Uterus (tissue), 4 donors: Measurements from ENCODE around the gene BID. TPM values are rescaled to one million over a fixed set of nuclear protein-coding genes. Genes with fewer than 3 reads are reported as not detected.

Experiments used
- DNase-seq, 2 donors: peaks; one replicate each; pipeline ENCODE4 v3.0.0-alpha.2; 2019 to 2020
- H3K27ac ChIP-seq, 2 donors: fragments of 200-600 bp; sonication (generic); 1 replicate in 1 of 2; 2 replicates in 1 of 2; pipeline ENCODE4 v1.5.1; 2016 to 2018
- H3K27me3 ChIP-seq, 2 donors: fragments of 200-600 bp; sonication (generic); one replicate each; pipeline ENCODE4 v1.5.1; 2018 to 2019; ENCODE audit warnings: control low read depth in 1 of 2
- H3K36me3 ChIP-seq, 2 donors: fragments of 200-600 bp; sonication (generic); one replicate each; pipeline ENCODE4 v1.5.1; 2019; ENCODE audit warnings: control low read depth in 1 of 2
- H3K4me1 ChIP-seq, 2 donors: fragments of 200-600 bp; sonication (generic); one replicate each; pipeline ENCODE4 v1.5.1; 2018 to 2019; ENCODE audit warnings: control low read depth in 1 of 2
- H3K4me3 ChIP-seq, 2 donors: fragments of 200-600 bp; sonication (generic); 1 replicate in 1 of 2; 2 replicates in 1 of 2; pipeline ENCODE4 v1.5.1; 2018 to 2019; ENCODE audit warnings: mild to moderate bottlenecking in 1 of 2
- H3K9me3 ChIP-seq, 2 donors: fragments of 200-600 bp; sonication (generic); one replicate each; pipeline ENCODE4 v1.5.1; 2019; ENCODE audit warnings: control low read depth in 1 of 2
- POLR2A ChIP-seq, 2 donors: fragments of 450-650 bp; IDR thresholded peaks; one replicate each; pipeline ENCODE4 v1.6.1; 2016; ENCODE audit warnings: antibody characterized with exemption in 2 of 2, mild to moderate bottlenecking in 1 of 2, moderate library complexity in 1 of 2
- intact Hi-C: fragments of 100-400 bp; cut with DNase I; formaldehyde crosslinking; loops from one replicate; pipeline ENCODE4 v1.15.1; 2023; ENCODE audit warnings: low total_unique reads
- total RNA-seq, 4 donors: library from RNA; depleted of rRNA in 3 of 4; stranded (reverse); fragments of >200 nt in 3 of 4; gene quantifications; one replicate each; pipeline versions ENCODE4 v1.1.0 to v1.2.4, GENCODE V29; 2014 to 2023
- TF ChIP-seq, protein P1 (sequence below), 4 experiments: fragments of 200-600 bp in 2 of 4; fragments of 450-650 bp in 2 of 4; sonication (generic) in 2 of 4; IDR thresholded peaks; one replicate each; pipeline ENCODE4 v1.5.1; 2016 to 2019; ENCODE audit warnings: antibody characterized with exemption in 4 of 4, mild to moderate bottlenecking in 2 of 4, moderate library complexity in 1 of 4
- donor health status: DM: yes; HTN: yes; CAD: no.

BID gene
- total RNA-seq, 4 donors from 2014 or later = 0.77 to 96.2 (median 10.4) TPM

- H3K27me3 ChIP-seq = no peaks in the 10 kb centered on the region
- intact Hi-C loops = no loop called here
- H3K36me3 ChIP-seq = no peaks in the 10 kb centered on the region
- no peaks in the 10 kb centered on the region for H3K9me3 ChIP-seq
- DNase-seq = no peak
- no peaks in the 10 kb centered on the region for H3K4me1 ChIP-seq
- H3K27ac ChIP-seq = no peak overlapping the region
- TF ChIP-seq, protein P1, sequence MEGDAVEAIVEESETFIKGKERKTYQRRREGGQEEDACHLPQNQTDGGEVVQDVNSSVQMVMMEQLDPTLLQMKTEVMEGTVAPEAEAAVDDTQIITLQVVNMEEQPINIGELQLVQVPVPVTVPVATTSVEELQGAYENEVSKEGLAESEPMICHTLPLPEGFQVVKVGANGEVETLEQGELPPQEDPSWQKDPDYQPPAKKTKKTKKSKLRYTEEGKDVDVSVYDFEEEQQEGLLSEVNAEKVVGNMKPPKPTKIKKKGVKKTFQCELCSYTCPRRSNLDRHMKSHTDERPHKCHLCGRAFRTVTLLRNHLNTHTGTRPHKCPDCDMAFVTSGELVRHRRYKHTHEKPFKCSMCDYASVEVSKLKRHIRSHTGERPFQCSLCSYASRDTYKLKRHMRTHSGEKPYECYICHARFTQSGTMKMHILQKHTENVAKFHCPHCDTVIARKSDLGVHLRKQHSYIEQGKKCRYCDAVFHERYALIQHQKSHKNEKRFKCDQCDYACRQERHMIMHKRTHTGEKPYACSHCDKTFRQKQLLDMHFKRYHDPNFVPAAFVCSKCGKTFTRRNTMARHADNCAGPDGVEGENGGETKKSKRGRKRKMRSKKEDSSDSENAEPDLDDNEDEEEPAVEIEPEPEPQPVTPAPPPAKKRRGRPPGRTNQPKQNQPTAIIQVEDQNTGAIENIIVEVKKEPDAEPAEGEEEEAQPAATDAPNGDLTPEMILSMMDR (IDR thresholded peaks at IDR 0.05) = peak in 2 of 4 experiments; percentile 23 to 26
- no peak for TF ChIP-seq POLR2A (IDR thresholded peaks at IDR 0.05)
- no peak overlapping the region for H3K4me3 ChIP-seq
Measured at GRCh38 chr22:17785185-17786184, 11.2 kb upstream of the BID start.

GRCh38 chr22:17784776-17785175, 10.5 kb upstream of the BID start:
- no peaks in the 10 kb centered on the region for H3K27me3 ChIP-seq
- no peak overlapping the region for H3K4me3 ChIP-seq
- no peaks in the 10 kb centered on the region for H3K36me3 ChIP-seq
- DNase-seq = no peak
- no peaks in the 10 kb centered on the region for H3K9me3 ChIP-seq
- TF ChIP-seq, protein P1 (IDR thresholded peaks at IDR 0.05) = no peak
- no peak for TF ChIP-seq POLR2A (IDR thresholded peaks at IDR 0.05)
- no peaks in the 10 kb centered on the region for H3K4me1 ChIP-seq
- intact Hi-C loops = no loop called here
- no peak overlapping the region for H3K27ac ChIP-seq

DNA sequence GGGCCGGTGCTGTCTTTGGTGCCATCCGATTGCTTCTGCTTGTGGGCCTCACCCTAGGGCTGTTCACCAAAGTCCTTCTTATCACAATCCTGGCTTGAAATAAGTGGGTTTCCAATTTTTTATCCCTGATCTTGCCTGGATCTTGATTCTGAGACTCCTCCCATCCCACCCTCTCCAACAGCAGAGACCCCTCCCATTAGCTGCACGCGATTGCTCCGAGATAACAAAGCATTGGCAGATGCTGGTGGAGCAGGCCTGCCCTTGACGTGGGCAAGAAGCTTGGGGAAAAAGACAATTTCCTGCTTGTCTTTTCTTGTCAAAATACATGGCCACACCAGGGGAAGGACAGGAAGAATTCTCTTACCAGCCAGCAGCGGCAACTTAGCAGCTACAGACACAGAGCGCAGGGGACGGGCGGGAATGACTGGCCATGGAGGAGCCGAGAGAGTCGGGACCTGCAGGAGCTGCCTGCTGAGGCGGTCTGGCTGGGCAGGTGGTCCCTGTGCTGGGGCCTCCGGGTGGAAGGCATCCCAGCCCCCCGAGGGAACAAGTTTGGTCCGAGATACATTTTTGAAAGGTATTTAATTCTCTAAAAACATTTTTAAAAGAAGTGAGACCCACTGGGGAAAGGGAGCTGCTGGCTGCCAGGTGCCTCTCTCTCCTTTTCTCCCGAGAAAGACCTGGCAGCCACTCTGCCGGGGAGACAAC, 9.7 kb upstream of the BID start:
- H3K4me3 ChIP-seq = no peak overlapping the region
- H3K9me3 ChIP-seq = no peaks in the 10 kb centered on the region
- intact Hi-C loops = no loop called here
- H3K27me3 ChIP-seq = no peaks in the 10 kb centered on the region
- no peaks in the 10 kb centered on the region for H3K36me3 ChIP-seq
- no peak overlapping the region for H3K27ac ChIP-seq
- TF ChIP-seq, protein P1 (IDR thresholded peaks at IDR 0.05) = no peak
- no peak for TF ChIP-seq POLR2A (IDR thresholded peaks at IDR 0.05)
- H3K4me1 ChIP-seq = no peaks in the 10 kb centered on the region
- no peak for DNase-seq

DNA sequence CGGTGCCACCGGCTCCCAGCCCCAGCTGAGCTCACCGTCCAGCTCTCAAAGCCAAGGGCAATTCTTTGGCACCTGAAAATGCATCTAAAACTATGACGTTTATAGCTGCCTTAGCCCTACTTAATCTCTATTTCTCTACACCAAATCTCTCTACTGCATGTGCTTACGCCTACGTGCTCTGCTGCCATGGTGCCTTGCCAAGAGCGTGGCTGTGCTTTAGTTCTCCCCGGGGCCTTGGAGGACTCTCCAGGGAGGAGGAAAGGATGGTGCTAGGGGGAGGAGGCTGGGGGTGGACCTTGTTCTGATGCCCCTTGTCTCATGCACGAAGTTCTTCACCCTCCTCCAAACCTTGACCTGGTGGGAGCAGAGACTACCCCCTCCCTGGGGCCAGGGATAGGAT, 9.0 kb upstream of the BID start:
- no peak overlapping the region for H3K4me3 ChIP-seq
- H3K4me1 ChIP-seq = no peaks in the 10 kb centered on the region
- H3K27ac ChIP-seq = no peak overlapping the region
- no peak for DNase-seq
- H3K36me3 ChIP-seq = no peaks in the 10 kb centered on the region
- TF ChIP-seq, protein P1 (IDR thresholded peaks at IDR 0.05) = no peak
- no peak for TF ChIP-seq POLR2A (IDR thresholded peaks at IDR 0.05)
- H3K9me3 ChIP-seq = no peaks in the 10 kb centered on the region
- intact Hi-C loops = no loop called here
- no peaks in the 10 kb centered on the region for H3K27me3 ChIP-seq

DNA sequence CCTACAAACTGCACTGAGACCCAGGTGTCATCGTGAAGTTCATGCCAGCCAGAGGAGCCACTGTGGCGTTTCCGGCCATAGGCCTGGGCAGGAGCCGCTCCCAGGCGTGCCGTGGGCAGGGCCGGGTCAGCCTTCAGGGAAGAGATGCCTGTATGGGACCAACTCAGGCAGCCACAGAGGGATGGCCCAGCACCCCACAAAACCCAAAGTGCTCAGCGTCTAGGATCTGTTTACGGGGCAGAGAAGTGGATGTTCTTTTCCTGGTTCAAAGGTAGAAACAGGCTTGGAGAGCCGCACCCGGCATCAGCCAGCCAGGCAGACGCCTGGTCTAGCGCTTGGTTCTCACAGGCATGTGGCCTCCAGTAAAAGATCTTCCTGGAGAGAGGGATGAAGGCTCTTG, 8.4 kb upstream of the BID start:
- H3K4me3 ChIP-seq = no peak overlapping the region
- intact Hi-C loops = no loop called here

More for the DNA sequence above, 8.4 kb upstream of the BID start:
- TF ChIP-seq, protein P1 (IDR thresholded peaks at IDR 0.05) = no peak
- TF ChIP-seq POLR2A (IDR thresholded peaks at IDR 0.05) = no peak
- H3K27ac ChIP-seq = no peak overlapping the region
- no peaks in the 10 kb centered on the region for H3K9me3 ChIP-seq
- no peaks in the 10 kb centered on the region for H3K4me1 ChIP-seq
- no peaks in the 10 kb centered on the region for H3K36me3 ChIP-seq
- no peaks in the 10 kb centered on the region for H3K27me3 ChIP-seq
- DNase-seq = no peak
